H1 (cell line): ENCODE measurements around the gene SLC13A4.

Experiments
- CBX8 ChIP-seq: fragments of 300-800, 300-1000 bp; sonication (generic); IDR thresholded peaks from 2 replicates; pipeline ENCODE4 v1.7.1; 2016; ENCODE audit warnings: low read depth, low read length, borderline replicate concordance
- CEBPB ChIP-seq: IDR thresholded peaks from 2 replicates; pipeline ENCODE4 v1.6.1; 2012; ENCODE audit warnings: low read depth, low read length
- CREB1 ChIP-seq: IDR thresholded peaks from 2 replicates; pipeline ENCODE4 v1.6.1; 2012; ENCODE audit warnings: inconsistent platforms
- EZH2 ChIP-seq: fragments of 200-600 bp; sonication (generic); IDR thresholded peaks from 2 replicates; pipeline ENCODE4 v1.7.1; 2012; ENCODE audit warnings: low read depth, mild to moderate bottlenecking, moderate library complexity, low read length, inconsistent platforms; ENCODE audit not compliant: severe bottlenecking
- POLR2A ChIP-seq, 2 experiments: IDR thresholded peaks; 1 replicate in 1 of 2; 2 replicates in 1 of 2; pipeline ENCODE4 v1.6.1; 2011; ENCODE audit warnings: low read depth in 2 of 2, low read length in 2 of 2, mild to moderate bottlenecking in 2 of 2; ENCODE audit errors: control extremely low read depth in 1 of 2
- SP1 ChIP-seq: IDR thresholded peaks from 2 replicates; pipeline ENCODE4 v1.6.1; 2011; ENCODE audit warnings: low read depth, low read length
- TAF1 ChIP-seq: IDR thresholded peaks from 2 replicates; pipeline ENCODE4 v1.6.1; 2011; ENCODE audit warnings: mild to moderate bottlenecking, low read depth, low read length
- TF ChIP-seq, protein P1 (sequence below), 3 experiments: IDR thresholded peaks; 1 replicate in 2 of 3; 2 replicates in 1 of 3; pipeline versions ENCODE4 v1.5.1 to v1.6.1; 2011; ENCODE audit warnings: low read length in 3 of 3, mild to moderate bottlenecking in 3 of 3, inconsistent platforms in 2 of 3, low read depth in 1 of 3, moderate library complexity in 1 of 3; ENCODE audit not compliant: insufficient read depth in 1 of 3; ENCODE audit errors: control extremely low read depth in 1 of 3
- TF ChIP-seq, protein P2 (sequence below): IDR thresholded peaks from 2 replicates; pipeline ENCODE4 v1.6.1; 2012; ENCODE audit warnings: low read length, inconsistent platforms

DNA sequence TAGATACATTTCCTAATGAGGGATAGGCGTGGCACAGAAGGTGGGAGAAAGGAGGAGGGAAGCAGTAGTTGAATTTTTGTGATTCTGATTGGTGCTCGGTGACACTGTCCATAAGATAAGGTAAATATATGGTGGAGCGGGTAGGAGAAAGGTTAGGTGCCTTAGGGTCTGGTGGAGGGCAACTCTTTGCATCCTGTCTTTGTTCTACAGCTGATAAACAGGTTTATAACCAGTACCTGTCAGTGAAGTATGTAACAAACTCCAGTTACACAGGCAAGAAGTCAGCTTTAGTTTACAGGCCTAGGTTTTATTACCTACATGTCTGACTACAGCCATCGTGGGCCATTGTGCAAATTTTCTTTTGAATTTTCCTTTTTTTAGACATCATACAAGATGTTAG lies 31.5 kb upstream of the SLC13A4 start:
- TF ChIP-seq, protein P1, sequence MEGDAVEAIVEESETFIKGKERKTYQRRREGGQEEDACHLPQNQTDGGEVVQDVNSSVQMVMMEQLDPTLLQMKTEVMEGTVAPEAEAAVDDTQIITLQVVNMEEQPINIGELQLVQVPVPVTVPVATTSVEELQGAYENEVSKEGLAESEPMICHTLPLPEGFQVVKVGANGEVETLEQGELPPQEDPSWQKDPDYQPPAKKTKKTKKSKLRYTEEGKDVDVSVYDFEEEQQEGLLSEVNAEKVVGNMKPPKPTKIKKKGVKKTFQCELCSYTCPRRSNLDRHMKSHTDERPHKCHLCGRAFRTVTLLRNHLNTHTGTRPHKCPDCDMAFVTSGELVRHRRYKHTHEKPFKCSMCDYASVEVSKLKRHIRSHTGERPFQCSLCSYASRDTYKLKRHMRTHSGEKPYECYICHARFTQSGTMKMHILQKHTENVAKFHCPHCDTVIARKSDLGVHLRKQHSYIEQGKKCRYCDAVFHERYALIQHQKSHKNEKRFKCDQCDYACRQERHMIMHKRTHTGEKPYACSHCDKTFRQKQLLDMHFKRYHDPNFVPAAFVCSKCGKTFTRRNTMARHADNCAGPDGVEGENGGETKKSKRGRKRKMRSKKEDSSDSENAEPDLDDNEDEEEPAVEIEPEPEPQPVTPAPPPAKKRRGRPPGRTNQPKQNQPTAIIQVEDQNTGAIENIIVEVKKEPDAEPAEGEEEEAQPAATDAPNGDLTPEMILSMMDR (IDR thresholded peaks at IDR 0.05; ENCODE audit: control extremely low read depth in 1 of 3, insufficient read depth in 1 of 3, low read depth in 1 of 3, low read length in 3 of 3): no peak
- TF ChIP-seq TAF1 (no peak), CREB1 (no peak), CEBPB (no peak), SP1 (no peak), EZH2 (no peak), CBX8 (no peak), POLR2A (IDR thresholded peaks at IDR 0.05; ENCODE audit: control extremely low read depth in 1 of 2, low read depth in 2 of 2, low read length in 2 of 2) (no peak)
- TF ChIP-seq, protein P2, sequence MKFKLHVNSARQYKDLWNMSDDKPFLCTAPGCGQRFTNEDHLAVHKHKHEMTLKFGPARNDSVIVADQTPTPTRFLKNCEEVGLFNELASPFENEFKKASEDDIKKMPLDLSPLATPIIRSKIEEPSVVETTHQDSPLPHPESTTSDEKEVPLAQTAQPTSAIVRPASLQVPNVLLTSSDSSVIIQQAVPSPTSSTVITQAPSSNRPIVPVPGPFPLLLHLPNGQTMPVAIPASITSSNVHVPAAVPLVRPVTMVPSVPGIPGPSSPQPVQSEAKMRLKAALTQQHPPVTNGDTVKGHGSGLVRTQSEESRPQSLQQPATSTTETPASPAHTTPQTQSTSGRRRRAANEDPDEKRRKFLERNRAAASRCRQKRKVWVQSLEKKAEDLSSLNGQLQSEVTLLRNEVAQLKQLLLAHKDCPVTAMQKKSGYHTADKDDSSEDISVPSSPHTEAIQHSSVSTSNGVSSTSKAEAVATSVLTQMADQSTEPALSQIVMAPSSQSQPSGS: no peak
